ENCODE results near the gene CMTM2.

GRCh38 chr16:66548068-66548467 is 31.2 kb upstream of the CMTM2 start:
- TF ChIP-seq CTCF (IDR thresholded peaks at IDR 0.05) (no peak), POLR2A (IDR thresholded peaks at IDR 0.05) (no peak)
